Measurements from ENCODE around the gene WWOX. TPM values are rescaled to one million over a fixed set of nuclear protein-coding genes. Genes with fewer than 3 reads are reported as not detected.

The WWOX gene
- polyA plus RNA-seq, 1 donor (not counting 4 experiments of a cell fraction or from before 2014, with no cell fraction given): 5.1 TPM

DNA sequence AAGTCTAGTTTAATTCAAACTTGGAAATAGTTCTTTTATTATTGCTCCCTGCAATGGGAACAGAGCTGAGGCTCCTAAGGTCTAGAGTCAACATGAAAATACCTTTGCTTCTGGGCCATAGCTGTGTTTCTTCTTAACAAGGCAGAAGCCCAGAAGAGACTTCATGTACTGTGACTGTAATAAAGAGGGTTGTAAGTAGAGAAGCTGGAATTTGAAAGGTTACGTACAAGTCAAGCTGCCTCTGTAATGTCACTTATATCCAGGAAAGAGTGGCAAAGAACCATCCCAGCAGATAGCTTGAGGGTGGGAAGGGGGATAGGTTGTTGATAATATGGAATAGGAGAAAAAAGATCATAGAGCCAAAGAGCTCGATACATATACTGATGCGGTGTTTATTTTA is 248.6 kb downstream of the WWOX start:
- no peaks in the 10 kb centered on the region for H3K4me1 ChIP-seq (ENCODE audit: control insufficient read depth, extremely low read depth, insufficient read depth, low read length)
- no peaks in the 10 kb centered on the region for H4K20me1 ChIP-seq (ENCODE audit: control insufficient read depth, extremely low read depth, insufficient read depth, low read length)
- H3K9me3 ChIP-seq (ENCODE audit: control insufficient read depth, low read depth, low read length): no peaks in the 10 kb centered on the region
- no peak overlapping the region for H3K27ac ChIP-seq (ENCODE audit: control insufficient read depth, insufficient read depth, low read length)
- no peak overlapping the region for H3K4me3 ChIP-seq (ENCODE audit: control insufficient read depth in 2 of 3, extremely low read depth in 1 of 3, insufficient read depth in 2 of 3, low read depth in 1 of 3, low read length in 3 of 3)
- H3K4me2 ChIP-seq (ENCODE audit: control insufficient read depth, extremely low read depth, insufficient read depth, low read depth, low read length): no peak overlapping the region
- H3K36me3 ChIP-seq (ENCODE audit: control insufficient read depth in 2 of 2, extremely low read depth in 1 of 2, insufficient read depth in 2 of 2, low read length in 2 of 2): no peaks in the 10 kb centered on the region
- no peaks in the 10 kb centered on the region for H3K27me3 ChIP-seq (ENCODE audit: control insufficient read depth, extremely low read depth, insufficient read depth, low read length)
- TF ChIP-seq, protein P1, sequence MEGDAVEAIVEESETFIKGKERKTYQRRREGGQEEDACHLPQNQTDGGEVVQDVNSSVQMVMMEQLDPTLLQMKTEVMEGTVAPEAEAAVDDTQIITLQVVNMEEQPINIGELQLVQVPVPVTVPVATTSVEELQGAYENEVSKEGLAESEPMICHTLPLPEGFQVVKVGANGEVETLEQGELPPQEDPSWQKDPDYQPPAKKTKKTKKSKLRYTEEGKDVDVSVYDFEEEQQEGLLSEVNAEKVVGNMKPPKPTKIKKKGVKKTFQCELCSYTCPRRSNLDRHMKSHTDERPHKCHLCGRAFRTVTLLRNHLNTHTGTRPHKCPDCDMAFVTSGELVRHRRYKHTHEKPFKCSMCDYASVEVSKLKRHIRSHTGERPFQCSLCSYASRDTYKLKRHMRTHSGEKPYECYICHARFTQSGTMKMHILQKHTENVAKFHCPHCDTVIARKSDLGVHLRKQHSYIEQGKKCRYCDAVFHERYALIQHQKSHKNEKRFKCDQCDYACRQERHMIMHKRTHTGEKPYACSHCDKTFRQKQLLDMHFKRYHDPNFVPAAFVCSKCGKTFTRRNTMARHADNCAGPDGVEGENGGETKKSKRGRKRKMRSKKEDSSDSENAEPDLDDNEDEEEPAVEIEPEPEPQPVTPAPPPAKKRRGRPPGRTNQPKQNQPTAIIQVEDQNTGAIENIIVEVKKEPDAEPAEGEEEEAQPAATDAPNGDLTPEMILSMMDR (optimal IDR thresholded peaks at IDR 0.05 in 1 of 3, IDR thresholded peaks at IDR 0.05 in 1 of 3, conservative IDR thresholded peaks at IDR 0.05 in 1 of 3; ENCODE audit: extremely low read depth in 1 of 3, insufficient read depth in 2 of 3, low read length in 3 of 3): no peak
- no peak for TF ChIP-seq EZH2 (IDR thresholded peaks at IDR 0.05; ENCODE audit: low read length)
- no peak for FAIRE-seq
- dilution Hi-C loops (cut with MboI; ENCODE audit: extremely low pct_ligation_motif_present, low sequenced_read_pairs): no loop called here
- no peaks in the 10 kb centered on the region for H3K79me2 ChIP-seq (ENCODE audit: control insufficient read depth, insufficient read depth, low read length)
- H3K9ac ChIP-seq (ENCODE audit: control insufficient read depth, extremely low read depth, insufficient read depth, low read length): no peak overlapping the region
- H3K9me1 ChIP-seq (ENCODE audit: control insufficient read depth, extremely low read depth, insufficient read depth, low read length): no peaks in the 10 kb centered on the region
- no peak for DNase-seq (ENCODE audit: low read depth, low spot score)
- H2AFZ ChIP-seq (ENCODE audit: control insufficient read depth, low read length): no peak overlapping the region

DNA sequence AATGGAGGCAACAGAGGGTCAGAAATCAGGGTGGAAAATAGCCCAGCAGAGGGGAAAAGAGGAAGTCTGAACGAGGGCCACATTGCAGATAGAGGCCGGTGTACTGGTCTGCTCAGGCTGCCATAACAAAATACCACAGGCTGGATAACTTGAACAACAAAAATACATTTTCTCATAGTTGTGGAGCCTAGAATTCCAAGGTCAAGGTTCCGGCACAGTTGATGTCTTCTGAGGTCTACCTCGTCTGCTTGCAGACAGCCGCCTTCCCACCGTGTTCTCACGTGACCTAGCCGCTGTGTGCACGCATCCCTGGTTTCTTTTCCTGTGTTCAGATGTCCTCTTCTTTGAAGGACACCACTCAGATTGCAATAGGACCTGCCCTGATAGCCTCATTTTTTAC is 249.4 kb downstream of the WWOX start:
- H3K4me1 ChIP-seq (ENCODE audit: control insufficient read depth, extremely low read depth, insufficient read depth, low read length): no peaks in the 10 kb centered on the region
- TF ChIP-seq, protein P1 (optimal IDR thresholded peaks at IDR 0.05 in 1 of 3, IDR thresholded peaks at IDR 0.05 in 1 of 3, conservative IDR thresholded peaks at IDR 0.05 in 1 of 3; ENCODE audit: extremely low read depth in 1 of 3, insufficient read depth in 2 of 3, low read length in 3 of 3): no peak
- TF ChIP-seq EZH2 (IDR thresholded peaks at IDR 0.05; ENCODE audit: low read length): no peak
- H3K9me3 ChIP-seq (ENCODE audit: control insufficient read depth, low read depth, low read length): no peaks in the 10 kb centered on the region
- FAIRE-seq (no peak), DNase-seq (ENCODE audit: low read depth, low spot score) (no peak)
- dilution Hi-C loops (cut with MboI; ENCODE audit: extremely low pct_ligation_motif_present, low sequenced_read_pairs): no loop called here
- H3K27me3 ChIP-seq (ENCODE audit: control insufficient read depth, extremely low read depth, insufficient read depth, low read length): no peaks in the 10 kb centered on the region
- no peaks in the 10 kb centered on the region for H3K9me1 ChIP-seq (ENCODE audit: control insufficient read depth, extremely low read depth, insufficient read depth, low read length)
- H3K4me2 ChIP-seq (ENCODE audit: control insufficient read depth, extremely low read depth, insufficient read depth, low read depth, low read length): no peak overlapping the region
- no peaks in the 10 kb centered on the region for H3K36me3 ChIP-seq (ENCODE audit: control insufficient read depth in 2 of 2, extremely low read depth in 1 of 2, insufficient read depth in 2 of 2, low read length in 2 of 2)
- no peak overlapping the region for H3K9ac ChIP-seq (ENCODE audit: control insufficient read depth, extremely low read depth, insufficient read depth, low read length)
- no peaks in the 10 kb centered on the region for H3K79me2 ChIP-seq (ENCODE audit: control insufficient read depth, insufficient read depth, low read length)
- no peak overlapping the region for H3K27ac ChIP-seq (ENCODE audit: control insufficient read depth, insufficient read depth, low read length)
- H4K20me1 ChIP-seq (ENCODE audit: control insufficient read depth, extremely low read depth, insufficient read depth, low read length): no peaks in the 10 kb centered on the region
- no peak overlapping the region for H3K4me3 ChIP-seq (ENCODE audit: control insufficient read depth in 2 of 3, extremely low read depth in 1 of 3, insufficient read depth in 2 of 3, low read depth in 1 of 3, low read length in 3 of 3)
- no peak overlapping the region for H2AFZ ChIP-seq (ENCODE audit: control insufficient read depth, low read length)

Data from keratinocyte (primary cell).